Measurements from ENCODE around the gene BAG2.

- TF ChIP-seq, protein P1, sequence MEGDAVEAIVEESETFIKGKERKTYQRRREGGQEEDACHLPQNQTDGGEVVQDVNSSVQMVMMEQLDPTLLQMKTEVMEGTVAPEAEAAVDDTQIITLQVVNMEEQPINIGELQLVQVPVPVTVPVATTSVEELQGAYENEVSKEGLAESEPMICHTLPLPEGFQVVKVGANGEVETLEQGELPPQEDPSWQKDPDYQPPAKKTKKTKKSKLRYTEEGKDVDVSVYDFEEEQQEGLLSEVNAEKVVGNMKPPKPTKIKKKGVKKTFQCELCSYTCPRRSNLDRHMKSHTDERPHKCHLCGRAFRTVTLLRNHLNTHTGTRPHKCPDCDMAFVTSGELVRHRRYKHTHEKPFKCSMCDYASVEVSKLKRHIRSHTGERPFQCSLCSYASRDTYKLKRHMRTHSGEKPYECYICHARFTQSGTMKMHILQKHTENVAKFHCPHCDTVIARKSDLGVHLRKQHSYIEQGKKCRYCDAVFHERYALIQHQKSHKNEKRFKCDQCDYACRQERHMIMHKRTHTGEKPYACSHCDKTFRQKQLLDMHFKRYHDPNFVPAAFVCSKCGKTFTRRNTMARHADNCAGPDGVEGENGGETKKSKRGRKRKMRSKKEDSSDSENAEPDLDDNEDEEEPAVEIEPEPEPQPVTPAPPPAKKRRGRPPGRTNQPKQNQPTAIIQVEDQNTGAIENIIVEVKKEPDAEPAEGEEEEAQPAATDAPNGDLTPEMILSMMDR (IDR thresholded peaks at IDR 0.05) = no peak
- no peak for TF ChIP-seq POLR2A (IDR thresholded peaks at IDR 0.05)
Observed at GRCh38 chr6:57137350-57137749, 34.8 kb upstream of the BAG2 start.

All from body of pancreas (tissue), 4 donors.